HG03439 (cell line): Measurements from ENCODE around the gene VWC2L.

Experiments used
- ATAC-seq: cut with Tn5 transposase; IDR thresholded peaks from one replicate; pipeline ENCODE4 v1.9.1; 2021; ENCODE audit warnings: mild to moderate bottlenecking, moderate library complexity; ENCODE audit not compliant: unreplicated experiment

Gene VWC2L

GRCh38 chr2:214579035-214579434, 168.2 kb downstream of the VWC2L start:
- ATAC-seq, result no peak

DNA sequence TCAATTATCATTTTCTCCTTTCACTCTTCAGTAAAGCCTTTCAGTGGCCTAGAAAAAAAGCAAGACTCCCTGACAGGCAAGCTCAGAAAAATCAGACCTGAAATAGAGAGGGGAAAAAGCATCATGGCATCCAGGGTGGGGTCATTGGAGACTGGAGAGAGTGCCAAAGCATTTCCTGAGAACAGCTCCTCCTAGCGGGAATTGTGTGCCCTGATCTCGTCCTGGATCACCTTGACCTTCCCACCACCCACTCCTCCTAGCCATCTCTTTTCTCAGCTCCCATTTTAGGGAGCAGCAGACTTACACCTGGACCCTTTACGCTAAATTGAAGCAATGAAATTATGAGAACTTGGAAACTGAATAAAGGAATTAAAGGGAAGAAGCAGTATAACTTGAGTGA, 176.6 kb downstream of the VWC2L start:
- ATAC-seq, result no peak

- no peak for ATAC-seq
Measured at GRCh38 chr2:214591366-214591765, 180.5 kb downstream of the VWC2L start.

- no peak for ATAC-seq
Measured at GRCh38 chr2:214592011-214592410, 181.2 kb downstream of the VWC2L start.

GRCh38 chr2:214593727-214594126, 182.9 kb downstream of the VWC2L start:
- ATAC-seq, result no peak

- no peak for ATAC-seq
Measured at GRCh38 chr2:214601852-214602633, 191.2 kb downstream of the VWC2L start.

- ATAC-seq, result no peak
Measured at GRCh38 chr2:214604861-214605260, 194.0 kb downstream of the VWC2L start.

- ATAC-seq, result no peak
Measured at GRCh38 chr2:214607051-214607450, 196.2 kb downstream of the VWC2L start.

DNA sequence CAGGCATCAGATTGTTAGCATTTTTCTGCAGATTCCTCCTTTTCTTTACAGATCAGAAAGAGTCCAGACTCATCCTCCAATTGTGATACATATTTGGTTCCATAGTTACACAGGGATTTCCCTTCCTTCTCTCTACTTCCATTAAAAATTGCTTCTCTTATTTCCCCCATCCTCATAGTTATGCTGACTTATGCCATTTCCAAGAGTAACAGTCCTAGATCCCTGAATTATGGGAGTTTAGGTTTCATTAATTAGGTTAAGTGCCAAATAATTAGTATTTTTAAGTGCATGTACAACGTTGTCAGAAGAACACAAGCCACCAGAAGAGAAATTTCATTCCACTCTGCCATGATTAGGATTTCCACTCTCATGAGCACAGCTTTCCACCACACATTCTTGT, 200.2 kb downstream of the VWC2L start:
- ATAC-seq, result no peak

- no peak for ATAC-seq
Measured at GRCh38 chr2:214624166-214624760, 213.4 kb downstream of the VWC2L start.

GRCh38 chr2:214628091-214628490, 217.2 kb downstream of the VWC2L start:
- ATAC-seq, result no peak
